ENCODE results near the gene CEP131. TPM values are rescaled to one million over a fixed set of nuclear protein-coding genes. Genes with fewer than 3 reads are reported as not detected.
A peak's percentile ranks its signal among the peaks of the same experiment; 100 is the strongest.

Gene CEP131
- total and polyA plus RNA-seq, 2 of the 8 experiments (the other 6 are each of a cell fraction or from before 2014, with no cell fraction given), result 5.9 to 23.2 TPM

DNA sequence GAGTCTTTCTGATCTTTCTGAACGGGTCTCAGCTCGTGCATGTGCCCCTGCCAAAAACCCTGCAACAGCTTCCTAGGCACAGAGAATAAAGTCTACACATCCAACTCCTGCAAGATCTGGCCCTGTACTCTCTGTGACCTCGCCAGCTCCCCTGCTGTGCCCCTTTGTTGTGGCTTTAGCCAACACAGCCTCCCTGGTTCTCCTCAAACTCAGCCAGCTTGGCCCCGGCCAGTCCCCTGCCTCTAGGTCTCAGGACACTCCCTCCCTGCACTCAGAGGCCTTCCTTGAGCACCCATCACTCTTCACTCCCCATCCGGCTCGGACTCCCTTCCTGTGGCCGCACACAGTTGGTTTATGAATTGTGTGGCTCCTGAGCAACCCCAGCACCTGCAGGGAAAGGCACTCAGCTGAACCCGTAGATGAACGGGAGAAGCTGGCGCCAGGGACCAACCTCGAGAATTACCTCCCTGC, 1.4 kb downstream of the CEP131 start:
- Histone ChIP-seq H3K4me2 (ENCODE audit: insufficient read depth in 1 of 2, low read depth in 2 of 2, low read length in 2 of 2) (peak overlapping the region; percentile 87 to 90), H2AK5ac (ENCODE audit: low read depth, low read length) (no peak overlapping the region), H3K23me2 (ENCODE audit: low read depth, low read length) (peaks cover 12% of the 10 kb centered on the region; the same call in 1 of the 2 replicates), H2BK15ac (ENCODE audit: low read length) (no peak overlapping the region), H3K36me3 (ENCODE audit: control insufficient read depth in 2 of 4, insufficient read depth in 4 of 4, low read length in 3 of 4) (peaks cover 0 to 5% (median 0%) of the 10 kb centered on the region in 4 experiments; a peak in 1 of 8 replicates), H3K4me1 (replicated peaks in 1 of 4; ENCODE audit: control insufficient read depth in 3 of 4, insufficient read depth in 4 of 4, low read length in 3 of 4) (peaks cover 0 to 12% (median 9%) of the 10 kb centered on the region in 4 experiments; a peak in 5 of 7 replicates), H3K23ac (ENCODE audit: insufficient read length) (no peak overlapping the region), H3K79me1 (ENCODE audit: low read depth, low read length) (peaks cover 19% of the 10 kb centered on the region), H3K4ac (replicated peaks; ENCODE audit: insufficient read length, low read depth, low read length) (no peak overlapping the region), H2BK20ac (ENCODE audit: low read length) (no peak overlapping the region), H2AFZ (ENCODE audit: low read length) (no peak overlapping the region), H2BK120ac (replicated peaks; ENCODE audit: low read depth, low read length) (no peak overlapping the region), H3K4me3 (ENCODE audit: extremely low read depth in 1 of 4, insufficient read depth in 2 of 4, low read depth in 3 of 4, low read length in 4 of 4) (peak overlapping the region in 3 of 4 experiments; percentile 75 to 98 (median 76); a peak in 6 of 8 replicates), H3K56ac (replicated peaks; ENCODE audit: insufficient read length, low read depth, low read length) (no peak overlapping the region), H4K91ac (replicated peaks; ENCODE audit: insufficient read length, low read length) (no peak overlapping the region), H3K9ac (replicated peaks in 1 of 4; ENCODE audit: extremely low read depth in 1 of 4, low read depth in 3 of 4, low read length in 3 of 4) (no peak overlapping the region), H2BK5ac (ENCODE audit: low read depth, low read length) (no peak overlapping the region), H3K27ac (ENCODE audit: low read depth, low read length) (no peak overlapping the region), H3K18ac (ENCODE audit: extremely low read depth, low read length) (no peak overlapping the region), H2BK12ac (ENCODE audit: low read depth, low read length) (no peak overlapping the region), H3K79me2 (ENCODE audit: control insufficient read depth in 1 of 2, insufficient read depth in 2 of 2, low read length in 2 of 2) (peaks cover 0 to 15% of the 10 kb centered on the region in 2 experiments; a peak in 1 of 4 replicates), H4K8ac (ENCODE audit: extremely low read depth, insufficient read depth, low read length) (no peak overlapping the region), H4K5ac (ENCODE audit: insufficient read length, low read depth, low read length) (no peak overlapping the region), H3K14ac (ENCODE audit: insufficient read length) (no peak overlapping the region), H3K27me3 (replicated peaks in 1 of 4; ENCODE audit: control insufficient read depth in 3 of 4, extremely low read depth in 1 of 4, insufficient read depth in 3 of 4, low read length in 3 of 4) (peaks cover 0 to 2% (median 0%) of the 10 kb centered on the region in 4 experiments; a peak in 2 of 7 replicates), H3K9me3 (ENCODE audit: insufficient read depth in 2 of 2, low read depth in 1 of 2, low read length in 1 of 2) (no peaks in the 10 kb centered on the region), H4K20me1 (replicated peaks in 1 of 2; ENCODE audit: control insufficient read depth in 1 of 2, insufficient read depth in 2 of 2, low read length in 2 of 2) (peaks cover 4 to 12% of the 10 kb centered on the region in 2 experiments)
- POLR2A ChIA-PET (ENCODE audit: partially characterized antibody), result interaction anchor here (1.6 to 2.8 kb wide), 2 partner anchors 17 to 19 kb away, joined by 3 to 18 read pairs; partner anchors contain the start of genes NDUFAF8 and TEPSIN
- DNase-seq (ENCODE audit: low read depth in 1 of 2, low spot score in 2 of 2), result peak in 1 of 2 experiments; percentile 73
- 76% methylated on average over 11 of the region's 11 CpGs; no CpG with 5 or more reads in 1 of the 2 experiments for WGBS, 2 experiments (ENCODE audit: extremely low coverage in 1 of 2, insufficient coverage in 1 of 2, insufficient read length in 1 of 2, insufficient replicate concordance in 2 of 2, low coverage in 1 of 2, low lambda C conversion rate in 2 of 2, missing lambda C conversion rate in 1 of 2)
- CTCF ChIA-PET (ENCODE audit: partially characterized antibody), result interaction anchor here (0.6 to 1.5 kb wide), 8 partner anchors 9 to 412 kb away, joined by 3 to 4 read pairs (median 3); partner anchors contain the start of genes NDUFAF8 and TEPSIN
- FAIRE-seq, result no peak
- TF ChIP-seq ASH2L (IDR thresholded peaks at IDR 0.05; ENCODE audit: low read length) (no peak), EZH2 (IDR thresholded peaks at IDR 0.05; ENCODE audit: low read depth, low read length, severe bottlenecking) (no peak), RXRA (IDR thresholded peaks at IDR 0.05; ENCODE audit: insufficient read depth, low read depth, low read length) (0 out of 2 replicates have a peak, but pooled peaks have one; percentile 41), POU5F1 (IDR thresholded peaks at IDR 0.05; ENCODE audit: low read depth, low read length) (no peak), BRCA1 (IDR thresholded peaks at IDR 0.05; ENCODE audit: low read depth, low read length) (no peak)

All from H1 (cell line).